CD4-positive, alpha-beta T cell treated with Interleukin-2 at 100 ng/mL for 4 hours (primary cell): ENCODE data around the gene ALKAL2.

Experiments used
- DNase-seq: peaks from one replicate; pipeline ENCODE4 v3.0.0-alpha.2; 2020; ENCODE audit warnings: low spot score

ALKAL2 gene

GRCh38 chr2:270861-271260 lies 17.0 kb downstream of the ALKAL2 start:
- no peak for DNase-seq

GRCh38 chr2:269356-270030 lies 18.4 kb downstream of the ALKAL2 start:
- DNase-seq: no peak

- no peak for DNase-seq
Observed at GRCh38 chr2:268323-268722, 19.6 kb downstream of the ALKAL2 start.

- peak; percentile 94 for DNase-seq
Observed at GRCh38 chr2:264493-265468, 23.1 kb downstream of the ALKAL2 start, which contains the start of gene ACP1. TSS of gene ACP1 (plus strand) at chr2:264947. CDS start at chr2:264965, 18 bp downstream.

GRCh38 chr2:263774-264492 lies 24.0 kb downstream of the ALKAL2 start, which contains the start of gene SH3YL1:
TSS of gene SH3YL1 (minus strand) at chr2:264032. CDS start at chr2:263984, 48 bp downstream.
- DNase-seq: peak; percentile 50

GRCh38 chr2:263022-263738 lies 24.7 kb downstream of the ALKAL2 start:
- no peak for DNase-seq

GRCh38 chr2:262117-262516 lies 25.8 kb downstream of the ALKAL2 start:
- no peak for DNase-seq

GRCh38 chr2:260507-261161 lies 27.3 kb downstream of the ALKAL2 start:
- DNase-seq: no peak

GRCh38 chr2:259789-260331 lies 28.0 kb downstream of the ALKAL2 start:
- DNase-seq: no peak

- no peak for DNase-seq
Observed at GRCh38 chr2:258933-259332, 29.0 kb downstream of the ALKAL2 start.

GRCh38 chr2:257842-258241 lies 30.0 kb downstream of the ALKAL2 start:
- no peak for DNase-seq

GRCh38 chr2:257429-257828 lies 30.5 kb downstream of the ALKAL2 start:
- DNase-seq: no peak

- no peak for DNase-seq
Observed at GRCh38 chr2:256094-256493, 31.8 kb downstream of the ALKAL2 start.

- no peak for DNase-seq
Observed at GRCh38 chr2:255195-255594, 32.7 kb downstream of the ALKAL2 start.

GRCh38 chr2:254241-254640 lies 33.6 kb downstream of the ALKAL2 start:
- no peak for DNase-seq

- DNase-seq: no peak
Observed at GRCh38 chr2:253202-253638, 34.7 kb downstream of the ALKAL2 start.

GRCh38 chr2:252001-252602 lies 35.8 kb downstream of the ALKAL2 start:
- DNase-seq: no peak

GRCh38 chr2:249538-250042 lies 38.3 kb downstream of the ALKAL2 start:
- no peak for DNase-seq

- DNase-seq: no peak
Observed at GRCh38 chr2:248724-249123, 39.2 kb downstream of the ALKAL2 start.

- peak; percentile 59 for DNase-seq
Observed at GRCh38 chr2:246489-247144, 41.3 kb downstream of the ALKAL2 start.
